NB4 (cell line): ENCODE results near the gene SEMA6B.

ENCODE experiments used
- POLR2A ChIP-seq: IDR thresholded peaks from 2 replicates; pipeline ENCODE4 v1.6.1; 2011; ENCODE audit warnings: mild to moderate bottlenecking; ENCODE audit not compliant: insufficient read length; ENCODE audit errors: extremely low read depth
- TF ChIP-seq, protein P1 (sequence below): IDR thresholded peaks from one replicate; pipeline ENCODE4 v1.5.1; 2012; ENCODE audit warnings: low read depth, low read length

DNA sequence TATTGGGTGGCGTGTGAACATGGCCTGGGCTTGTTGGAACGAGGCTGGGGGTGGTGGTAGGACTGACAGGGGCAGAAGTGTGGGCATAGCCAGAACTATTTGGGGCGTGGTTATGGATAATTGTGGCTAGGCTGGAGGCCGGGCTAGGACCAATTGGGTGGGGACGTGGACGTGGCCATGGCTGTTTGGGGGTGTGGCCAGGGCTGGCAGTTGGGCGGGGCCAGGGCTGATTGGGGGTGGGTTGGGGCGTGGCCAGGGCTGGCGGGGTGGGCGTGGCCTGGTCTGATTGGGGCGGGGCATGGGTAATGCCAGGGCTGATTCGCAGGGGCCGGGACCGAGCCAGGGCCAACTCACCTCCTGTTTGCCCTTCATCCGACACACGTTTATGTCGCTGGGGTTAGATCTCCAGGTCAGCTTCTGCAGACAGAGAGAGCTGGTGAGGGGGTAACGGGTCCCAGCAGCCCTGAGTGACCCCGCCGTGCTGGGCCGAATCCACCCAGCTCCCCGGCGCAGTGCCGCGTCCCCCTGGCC, 2.8 kb downstream of the SEMA6B start:
- TF ChIP-seq, protein P1, sequence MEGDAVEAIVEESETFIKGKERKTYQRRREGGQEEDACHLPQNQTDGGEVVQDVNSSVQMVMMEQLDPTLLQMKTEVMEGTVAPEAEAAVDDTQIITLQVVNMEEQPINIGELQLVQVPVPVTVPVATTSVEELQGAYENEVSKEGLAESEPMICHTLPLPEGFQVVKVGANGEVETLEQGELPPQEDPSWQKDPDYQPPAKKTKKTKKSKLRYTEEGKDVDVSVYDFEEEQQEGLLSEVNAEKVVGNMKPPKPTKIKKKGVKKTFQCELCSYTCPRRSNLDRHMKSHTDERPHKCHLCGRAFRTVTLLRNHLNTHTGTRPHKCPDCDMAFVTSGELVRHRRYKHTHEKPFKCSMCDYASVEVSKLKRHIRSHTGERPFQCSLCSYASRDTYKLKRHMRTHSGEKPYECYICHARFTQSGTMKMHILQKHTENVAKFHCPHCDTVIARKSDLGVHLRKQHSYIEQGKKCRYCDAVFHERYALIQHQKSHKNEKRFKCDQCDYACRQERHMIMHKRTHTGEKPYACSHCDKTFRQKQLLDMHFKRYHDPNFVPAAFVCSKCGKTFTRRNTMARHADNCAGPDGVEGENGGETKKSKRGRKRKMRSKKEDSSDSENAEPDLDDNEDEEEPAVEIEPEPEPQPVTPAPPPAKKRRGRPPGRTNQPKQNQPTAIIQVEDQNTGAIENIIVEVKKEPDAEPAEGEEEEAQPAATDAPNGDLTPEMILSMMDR: no peak
- no peak for TF ChIP-seq POLR2A
